ENCODE measurements around the gene PYHIN1.

DNA sequence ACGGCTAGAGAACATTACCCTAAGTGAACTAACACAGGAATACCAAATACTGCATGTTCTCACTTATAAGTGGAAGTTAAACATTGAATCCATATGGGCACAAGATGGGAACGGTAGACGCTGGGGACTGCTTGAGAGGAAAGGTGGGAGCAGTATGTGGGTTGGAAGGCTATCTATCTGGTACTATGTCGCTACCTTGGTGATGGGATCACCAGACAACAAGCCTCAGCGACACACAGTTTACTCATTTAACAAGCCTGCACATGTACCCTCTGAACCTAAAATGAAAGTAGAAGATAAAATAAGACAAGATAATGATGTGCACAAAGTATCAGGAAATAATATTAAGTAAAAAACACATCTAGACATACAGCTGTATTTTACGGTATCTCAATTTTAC, 819 bp downstream of the PYHIN1 start:
- TF ChIP-seq, protein P1, sequence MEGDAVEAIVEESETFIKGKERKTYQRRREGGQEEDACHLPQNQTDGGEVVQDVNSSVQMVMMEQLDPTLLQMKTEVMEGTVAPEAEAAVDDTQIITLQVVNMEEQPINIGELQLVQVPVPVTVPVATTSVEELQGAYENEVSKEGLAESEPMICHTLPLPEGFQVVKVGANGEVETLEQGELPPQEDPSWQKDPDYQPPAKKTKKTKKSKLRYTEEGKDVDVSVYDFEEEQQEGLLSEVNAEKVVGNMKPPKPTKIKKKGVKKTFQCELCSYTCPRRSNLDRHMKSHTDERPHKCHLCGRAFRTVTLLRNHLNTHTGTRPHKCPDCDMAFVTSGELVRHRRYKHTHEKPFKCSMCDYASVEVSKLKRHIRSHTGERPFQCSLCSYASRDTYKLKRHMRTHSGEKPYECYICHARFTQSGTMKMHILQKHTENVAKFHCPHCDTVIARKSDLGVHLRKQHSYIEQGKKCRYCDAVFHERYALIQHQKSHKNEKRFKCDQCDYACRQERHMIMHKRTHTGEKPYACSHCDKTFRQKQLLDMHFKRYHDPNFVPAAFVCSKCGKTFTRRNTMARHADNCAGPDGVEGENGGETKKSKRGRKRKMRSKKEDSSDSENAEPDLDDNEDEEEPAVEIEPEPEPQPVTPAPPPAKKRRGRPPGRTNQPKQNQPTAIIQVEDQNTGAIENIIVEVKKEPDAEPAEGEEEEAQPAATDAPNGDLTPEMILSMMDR (conservative IDR thresholded peaks at IDR 0.05; ENCODE audit: low read length): no peak
- no peak for TF ChIP-seq EZH2phosphoT487 (IDR thresholded peaks at IDR 0.05; ENCODE audit: borderline replicate concordance)

Data from Loucy (cell line).